Middle frontal gyrus (tissue), 1 donor: ENCODE measurements around the gene H2BK1.
A peak's percentile ranks its signal among the peaks of the same experiment; 100 is the strongest.

Source experiments
- DNase-seq: peaks from one replicate; pipeline ENCODE4 v3.0.0-alpha.2; 2015; ENCODE audit warnings: low spot score; ENCODE audit errors: extremely low spot score

The H2BK1 gene

DNA sequence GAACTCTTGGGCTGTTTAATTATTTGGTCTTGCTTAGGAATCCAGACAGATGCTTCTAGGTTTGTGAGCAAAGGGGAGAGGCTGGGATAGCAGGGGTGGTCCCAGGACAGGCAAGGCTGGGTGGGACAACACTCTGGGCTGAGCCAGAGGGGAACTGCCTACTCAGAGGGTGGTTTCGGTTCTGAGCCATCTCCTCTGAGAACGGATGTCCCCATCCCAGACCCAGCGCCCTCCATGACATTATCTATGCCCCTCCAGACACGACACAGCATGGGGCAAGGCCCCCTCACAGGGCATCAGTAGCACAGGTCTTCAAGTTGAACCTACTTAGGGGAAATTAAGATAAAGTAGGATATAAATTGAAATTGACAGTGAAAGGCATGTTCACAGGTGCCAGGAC is 30.3 kb downstream of the H2BK1 start:
- no peak for DNase-seq

GRCh38 chr7:151179287-151179860 is 30.9 kb downstream of the H2BK1 start:
- DNase-seq: no peak

DNA sequence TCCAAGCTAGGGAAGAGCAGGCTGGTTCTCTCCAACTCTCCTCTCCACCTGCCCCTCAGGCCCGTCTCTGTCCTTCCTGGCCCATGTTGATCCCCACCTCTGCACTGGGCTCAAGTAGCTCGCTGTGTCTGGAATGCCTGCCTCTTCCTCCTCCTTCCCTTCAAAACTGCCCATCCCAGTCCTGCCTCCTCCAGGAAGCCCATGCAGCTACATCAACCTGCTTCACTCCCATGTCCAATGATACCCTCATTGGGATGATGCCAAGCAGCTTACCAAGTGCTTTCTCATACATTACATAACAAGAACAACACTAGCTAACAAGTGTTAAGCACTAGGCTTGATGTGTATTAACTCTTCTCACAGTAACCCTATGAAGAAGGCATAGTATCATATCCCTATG is 31.5 kb downstream of the H2BK1 start:
- DNase-seq: no peak

DNA sequence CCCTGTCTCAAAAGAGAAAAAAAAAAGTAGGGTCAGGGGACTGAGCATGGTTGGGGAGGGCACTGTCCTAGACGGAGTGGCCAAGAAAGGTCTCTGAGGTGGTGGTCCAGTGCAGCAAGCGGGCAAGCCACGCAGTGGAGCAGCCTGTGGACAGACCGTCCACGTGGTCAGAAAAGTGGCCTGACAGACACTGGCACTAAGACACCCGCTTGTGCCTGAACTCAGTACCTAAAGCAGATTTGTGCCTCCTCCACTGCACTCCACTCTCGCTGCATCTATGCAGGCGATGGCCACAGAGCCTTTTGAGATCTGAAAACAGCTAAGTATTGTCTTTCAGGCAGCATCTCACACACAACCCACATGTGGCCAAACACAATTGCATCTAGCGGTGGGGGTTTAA is 32.1 kb downstream of the H2BK1 start:
- DNase-seq: no peak

GRCh38 chr7:151177310-151177709 is 33.0 kb downstream of the H2BK1 start:
- DNase-seq: no peak

GRCh38 chr7:151176401-151176800 is 33.9 kb downstream of the H2BK1 start:
- no peak for DNase-seq

- no peak for DNase-seq
Measured at GRCh38 chr7:151175793-151176311, 34.4 kb downstream of the H2BK1 start.

DNA sequence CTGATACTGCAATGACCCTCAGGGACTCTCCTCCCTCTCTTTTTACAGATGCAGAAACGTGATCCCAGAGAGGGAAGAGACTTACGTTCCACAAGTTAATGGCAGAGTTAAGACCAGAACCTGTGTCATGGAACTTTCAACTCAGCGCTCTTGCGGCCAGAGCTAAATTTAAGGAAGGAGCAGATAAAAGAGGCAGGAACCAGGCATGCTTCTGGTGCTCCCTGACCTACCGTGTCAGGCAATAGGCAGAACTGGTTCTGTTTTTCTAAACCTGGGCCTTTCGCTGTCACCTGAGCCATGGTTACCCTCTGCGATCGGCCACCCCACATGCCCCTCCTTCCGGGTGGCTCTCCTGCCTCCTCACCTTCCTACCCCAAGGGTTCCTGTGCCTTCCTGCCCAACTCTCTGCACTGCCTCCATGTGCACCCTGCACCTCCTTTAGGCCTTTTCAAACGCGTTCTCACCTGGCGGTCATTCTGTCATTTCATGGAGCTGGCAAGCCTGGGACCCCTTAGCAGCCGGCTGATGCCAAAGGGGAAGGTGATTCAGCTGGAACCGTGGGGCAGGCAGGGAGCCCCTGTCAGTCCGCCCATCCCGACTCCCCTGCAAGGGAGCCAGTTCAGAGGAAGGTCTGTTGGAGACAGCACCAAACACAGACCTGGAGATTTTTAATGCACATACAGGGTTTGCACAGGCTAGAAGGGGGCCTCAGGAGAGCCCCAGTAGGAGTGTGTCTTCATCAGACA is 35.1 kb downstream of the H2BK1 start:
- no peak for DNase-seq

GRCh38 chr7:151174246-151175046 is 35.8 kb downstream of the H2BK1 start:
- DNase-seq: no peak

GRCh38 chr7:151173386-151174245 is 36.7 kb downstream of the H2BK1 start:
- DNase-seq: no peak

- peak; percentile 76 for DNase-seq
Measured at GRCh38 chr7:151172273-151173141, 37.8 kb downstream of the H2BK1 start.

GRCh38 chr7:151168787-151169162 is 41.5 kb downstream of the H2BK1 start:
- DNase-seq: no peak

DNA sequence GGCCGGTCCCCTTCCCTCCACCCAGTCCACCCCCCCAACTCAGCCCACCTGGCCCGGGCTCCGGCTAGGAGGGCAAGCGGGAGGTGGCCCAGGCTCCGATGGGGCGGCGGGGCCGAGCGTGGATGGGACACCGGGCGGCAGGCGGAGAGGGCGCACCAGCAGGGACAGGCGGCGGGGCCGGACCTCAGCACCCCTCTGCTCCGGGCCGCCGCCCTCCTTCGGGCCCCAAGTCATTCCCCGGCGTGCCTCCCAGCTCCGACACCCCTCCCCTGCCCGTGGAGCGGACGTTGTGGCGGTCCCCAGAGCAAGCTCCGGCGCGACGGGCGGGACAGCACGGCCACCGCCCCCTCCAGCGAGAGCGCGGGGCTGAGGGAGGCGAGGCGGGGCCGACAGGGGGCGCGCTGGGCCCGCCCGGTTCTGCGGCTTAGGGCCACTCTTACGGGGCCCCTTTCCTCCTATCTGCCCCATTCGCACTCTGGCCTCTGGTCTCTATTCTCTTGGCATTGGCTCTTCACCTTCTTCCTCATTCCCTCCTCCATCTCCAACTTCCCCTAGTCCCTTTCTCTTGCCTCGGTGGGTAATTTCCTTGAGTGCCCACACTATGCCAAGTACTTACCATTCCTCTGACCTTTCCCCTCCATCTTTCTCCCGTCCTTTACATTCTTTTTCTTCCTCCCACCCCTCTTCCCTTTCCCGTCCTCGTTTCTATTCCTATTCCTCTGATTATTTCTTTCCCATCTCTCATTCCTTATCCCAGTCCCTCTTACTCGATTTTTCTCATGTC is 42.1 kb downstream of the H2BK1 start:
- DNase-seq: no peak

- no peak for DNase-seq
Measured at GRCh38 chr7:151167197-151167961, 42.9 kb downstream of the H2BK1 start, which contains the start of gene GBX1. GBX1 (minus strand) TSS chr7:151167694; CDS start chr7:151167548, 146 bp downstream.

DNA sequence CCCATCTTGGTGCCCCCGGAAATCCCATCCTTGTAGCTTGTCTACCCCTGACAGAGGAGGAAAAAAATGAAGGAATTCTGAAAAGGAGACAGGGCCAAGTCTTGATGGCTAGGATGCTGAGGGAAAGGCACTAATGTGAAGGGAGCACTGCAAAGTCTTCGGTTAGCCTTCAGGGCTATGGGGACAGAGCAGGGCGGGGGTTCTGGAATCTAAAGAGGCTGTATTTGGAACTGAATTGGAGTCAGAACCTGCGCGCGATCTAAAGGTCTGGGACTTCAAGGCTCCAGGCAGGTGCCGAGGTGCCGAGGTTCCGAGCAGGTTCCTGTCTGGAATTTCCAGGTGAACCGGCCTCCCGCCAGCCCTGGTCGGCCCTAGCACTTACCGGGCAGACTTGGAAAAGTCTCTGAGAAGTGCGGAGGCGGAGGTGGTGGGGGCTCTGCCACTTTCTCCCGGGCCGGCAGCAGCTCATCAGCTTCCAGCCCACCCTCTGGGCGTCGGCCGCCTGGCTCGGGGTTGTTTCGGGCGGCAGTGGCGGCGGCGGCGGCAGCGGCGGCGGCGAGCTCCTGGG is 43.6 kb downstream of the H2BK1 start:
- no peak for DNase-seq

DNA sequence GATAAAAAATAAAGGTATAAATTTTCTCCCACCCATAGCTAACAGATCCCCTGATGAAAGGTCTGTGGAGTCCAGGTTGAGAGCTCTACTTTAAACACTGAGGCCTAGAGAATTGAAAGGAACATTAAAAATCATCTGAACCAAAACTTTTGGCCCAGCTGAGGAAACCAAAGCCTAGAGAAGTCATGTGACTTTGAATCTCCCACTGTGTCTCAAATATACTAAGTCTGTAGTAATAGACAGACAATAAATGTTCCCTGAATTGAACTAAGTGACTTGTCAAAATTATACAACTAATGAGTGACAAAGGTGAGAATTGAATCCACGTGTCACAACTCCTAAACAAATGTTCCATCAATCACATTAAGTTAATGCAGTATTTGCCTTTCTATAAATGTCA is 48.5 kb downstream of the H2BK1 start:
- DNase-seq: no peak
